CD1c-positive myeloid dendritic cell (primary cell): ENCODE data around the gene TFAP2A.

Source experiments
- DNase-seq: peaks from one replicate; pipeline ENCODE4 v3.0.0-alpha.2; 2016; ENCODE audit errors: extremely low spot score

TFAP2A gene

GRCh38 chr6:10412461-10413261 lies 2.2 kb downstream of the TFAP2A start:
- DNase-seq = no peak

- DNase-seq = no peak
Observed at GRCh38 chr6:10411971-10412460, 2.9 kb downstream of the TFAP2A start.

DNA sequence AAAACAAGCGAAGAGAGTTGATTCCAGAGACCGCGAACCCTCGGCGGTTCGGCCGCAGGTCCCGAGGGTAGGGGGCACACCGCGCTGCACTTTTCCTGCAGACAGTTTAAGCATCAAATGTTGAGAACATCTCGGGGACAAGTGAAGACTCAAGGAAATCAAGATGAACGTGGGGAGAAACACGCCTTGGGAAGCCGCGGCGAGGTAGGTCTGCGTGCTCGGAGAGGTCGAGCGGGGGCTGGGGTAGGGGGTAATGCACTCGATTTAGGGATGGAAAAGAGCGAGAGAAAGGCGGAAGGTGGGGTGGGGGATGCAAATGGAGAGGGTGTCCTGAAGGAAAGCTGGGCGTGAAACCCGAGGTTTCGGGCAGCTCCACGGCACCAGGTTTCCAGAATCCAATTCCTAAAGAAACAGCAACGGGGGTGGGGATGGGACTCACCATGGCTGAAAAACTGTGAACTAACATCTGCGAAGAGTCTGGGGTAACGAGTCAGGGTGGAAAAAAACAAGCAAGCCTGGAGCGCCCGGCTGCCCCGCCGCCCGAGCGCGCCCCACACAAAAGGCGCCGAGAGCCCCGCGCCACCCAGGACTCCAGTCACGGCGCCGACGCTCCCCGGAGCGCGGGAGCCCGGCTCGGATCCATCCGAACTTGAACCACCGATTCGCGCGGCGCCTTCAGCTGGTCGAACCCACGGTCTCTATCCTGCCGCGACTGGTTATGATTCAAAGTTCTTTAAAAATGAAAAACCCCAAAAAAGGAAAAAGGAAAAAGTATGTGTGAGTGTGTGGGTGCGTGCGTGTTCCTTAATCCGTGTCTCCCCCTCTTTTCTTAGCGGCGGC lies 3.5 kb downstream of the TFAP2A start:
- peak; percentile 18 for DNase-seq

GRCh38 chr6:10410207-10411050 lies 4.4 kb downstream of the TFAP2A start:
- DNase-seq = no peak

GRCh38 chr6:10409731-10410206 lies 5.1 kb downstream of the TFAP2A start:
- no peak for DNase-seq

DNA sequence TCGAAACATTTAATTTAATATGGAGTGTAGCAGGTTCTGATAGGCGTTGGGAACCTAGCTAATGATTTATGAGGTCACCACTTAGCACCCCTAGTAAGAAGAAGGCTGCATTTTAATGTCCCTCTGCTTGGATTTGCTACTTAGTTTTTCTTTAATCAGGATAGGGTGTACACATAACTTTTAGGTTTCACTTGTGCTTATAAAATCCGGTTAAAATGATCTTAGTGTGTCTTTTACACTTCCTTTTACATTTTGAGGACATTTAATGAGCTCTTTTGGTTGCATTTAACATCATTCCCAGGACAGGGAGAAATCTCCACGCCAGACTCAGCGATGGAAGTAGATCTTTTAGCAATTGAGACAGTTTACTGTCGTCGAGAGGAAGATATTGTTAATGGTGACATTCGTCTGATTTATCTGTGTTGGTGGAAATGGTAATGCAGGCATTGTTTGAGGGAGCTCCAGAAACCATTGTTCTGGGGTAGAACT lies 5.6 kb downstream of the TFAP2A start:
- no peak for DNase-seq

DNA sequence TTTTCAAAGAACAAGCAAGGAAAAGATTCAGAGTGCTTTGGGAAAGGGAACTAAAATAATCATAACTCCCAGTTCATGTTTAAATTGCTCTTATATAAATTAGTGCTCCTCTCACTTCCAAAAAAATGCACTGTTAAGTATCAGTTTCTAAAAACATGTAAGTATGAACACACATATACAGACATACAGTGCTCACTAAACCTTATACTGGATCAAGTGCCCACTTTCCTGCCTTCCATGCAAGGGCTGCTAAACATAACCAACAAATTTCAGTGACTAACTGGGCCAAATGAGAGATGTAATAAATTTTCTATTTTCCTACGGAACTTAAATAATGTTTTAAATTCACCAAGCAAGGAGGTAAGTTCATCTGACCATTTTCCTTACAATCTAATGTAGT lies 6.4 kb downstream of the TFAP2A start:
- no peak for DNase-seq

GRCh38 chr6:10407674-10408054 lies 7.2 kb downstream of the TFAP2A start:
- DNase-seq = no peak

DNA sequence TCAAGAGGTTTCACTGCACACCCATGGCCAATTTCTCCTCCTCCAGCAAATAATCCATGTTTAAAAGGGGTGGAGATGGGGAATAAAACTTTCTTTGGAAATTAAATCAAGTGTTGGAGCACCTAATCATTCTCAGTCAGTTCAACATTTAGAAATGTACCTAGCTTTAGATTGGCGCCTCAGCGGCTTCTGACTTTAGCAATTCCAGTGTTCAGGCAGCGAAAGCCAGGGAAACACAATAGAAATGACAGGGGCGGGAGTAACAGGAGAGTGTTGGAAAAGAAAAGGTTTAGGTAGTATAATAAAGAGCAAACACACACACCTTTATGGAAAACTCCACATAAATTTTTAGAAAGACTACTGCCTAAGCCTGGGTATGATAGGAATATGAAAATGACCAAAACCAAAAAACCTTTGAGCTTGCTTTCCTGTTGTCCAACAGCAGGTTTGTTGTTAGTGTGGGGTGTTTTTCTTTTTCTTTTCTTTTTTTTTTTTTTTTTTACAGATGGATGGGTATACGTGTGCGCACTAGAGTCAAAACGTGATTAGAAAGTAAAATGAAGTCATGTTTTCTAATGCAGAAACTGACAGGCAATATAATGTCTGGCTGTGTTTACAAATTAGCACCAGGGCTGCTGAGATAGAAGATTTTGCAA lies 7.7 kb downstream of the TFAP2A start:
- no peak for DNase-seq

DNA sequence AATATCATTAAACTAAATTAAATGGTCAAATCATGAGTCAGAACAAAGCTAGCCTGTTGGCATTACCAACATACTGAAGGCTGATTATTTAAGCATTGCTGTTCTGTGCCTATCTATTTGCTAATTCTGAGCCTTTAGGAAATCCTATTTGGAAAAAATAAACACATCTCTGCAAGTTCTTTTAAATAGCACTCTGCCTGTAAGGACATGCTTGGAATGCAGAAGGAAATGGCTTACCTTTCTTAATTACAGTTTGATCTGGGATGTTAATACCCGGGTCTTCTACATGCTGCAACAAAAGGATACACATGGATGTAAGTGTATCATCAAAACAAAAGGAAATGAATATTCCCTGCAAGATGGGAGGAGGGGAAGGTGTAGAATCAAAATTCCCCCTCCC lies 8.3 kb downstream of the TFAP2A start:
- DNase-seq = no peak

GRCh38 chr6:10405513-10405900 lies 9.4 kb downstream of the TFAP2A start:
- DNase-seq = no peak

DNA sequence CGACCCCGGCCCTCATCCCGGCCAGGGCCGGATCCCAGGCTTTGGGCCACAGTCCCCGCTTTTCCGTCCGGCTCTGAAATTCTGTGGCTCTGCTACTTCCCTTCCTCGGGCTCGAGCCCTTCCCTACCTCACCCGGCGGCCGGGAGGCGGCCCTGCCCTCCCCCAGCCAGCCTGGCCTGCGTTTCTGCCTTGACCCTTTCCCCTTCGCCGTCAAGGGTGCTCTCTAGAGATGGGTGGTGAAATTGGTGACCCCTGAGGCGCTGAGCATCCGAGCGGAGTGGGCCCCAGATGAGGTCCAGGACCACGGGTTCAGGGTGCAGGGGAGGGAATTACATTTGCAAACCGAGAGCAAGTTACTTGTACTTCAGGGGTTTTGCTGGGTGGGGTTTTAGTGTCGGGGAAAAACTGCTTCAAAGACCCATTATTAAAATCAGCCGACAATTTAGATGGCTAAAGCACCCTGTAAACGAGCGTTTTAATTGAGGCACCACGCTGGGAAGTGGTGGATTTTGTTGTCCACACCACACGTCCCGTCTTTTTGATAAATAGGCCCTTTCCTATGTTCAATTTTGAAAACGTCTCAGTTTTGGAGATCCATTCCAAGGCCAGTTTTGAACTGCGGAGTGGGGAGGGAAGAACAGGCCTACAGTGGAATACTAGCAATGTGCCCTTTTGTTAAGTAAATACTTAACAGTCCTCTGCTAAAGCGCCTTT lies 9.9 kb downstream of the TFAP2A start:
- no peak for DNase-seq

DNA sequence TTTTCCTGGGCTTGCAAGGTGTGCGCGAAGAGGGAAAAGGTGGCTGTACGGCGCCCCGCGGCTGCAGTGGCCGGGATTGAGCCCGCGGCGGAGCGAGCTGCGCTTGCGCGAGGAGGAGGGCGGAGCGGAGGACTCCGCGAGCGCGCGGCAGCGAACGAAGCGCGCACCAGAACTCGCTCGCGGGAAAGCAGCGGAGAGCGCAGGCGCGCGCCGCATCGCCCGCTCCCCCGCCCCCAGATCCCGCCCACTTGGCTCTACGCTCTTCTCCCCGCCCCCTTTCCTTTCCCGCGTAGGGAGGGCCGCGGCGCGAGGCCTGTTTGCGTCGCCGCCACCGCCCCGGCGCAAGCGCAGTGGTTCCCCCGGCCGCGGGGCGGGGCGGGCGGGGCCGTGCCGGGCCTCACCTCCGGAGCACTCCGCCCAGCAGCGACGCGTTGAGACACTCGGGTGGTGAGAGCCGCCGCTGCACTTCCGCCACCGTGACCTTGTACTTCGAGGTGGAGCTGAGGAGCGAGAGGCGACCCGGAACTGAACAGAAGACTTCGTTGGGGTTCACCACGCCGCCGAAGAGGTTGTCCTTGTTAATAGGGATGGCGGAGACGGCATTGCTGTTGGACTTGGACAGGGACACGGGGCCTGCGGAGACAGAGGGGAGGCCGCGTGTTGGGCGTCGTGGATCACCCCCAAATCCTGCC lies 10.6 kb downstream of the TFAP2A start:
- DNase-seq = peak; percentile 94

DNA sequence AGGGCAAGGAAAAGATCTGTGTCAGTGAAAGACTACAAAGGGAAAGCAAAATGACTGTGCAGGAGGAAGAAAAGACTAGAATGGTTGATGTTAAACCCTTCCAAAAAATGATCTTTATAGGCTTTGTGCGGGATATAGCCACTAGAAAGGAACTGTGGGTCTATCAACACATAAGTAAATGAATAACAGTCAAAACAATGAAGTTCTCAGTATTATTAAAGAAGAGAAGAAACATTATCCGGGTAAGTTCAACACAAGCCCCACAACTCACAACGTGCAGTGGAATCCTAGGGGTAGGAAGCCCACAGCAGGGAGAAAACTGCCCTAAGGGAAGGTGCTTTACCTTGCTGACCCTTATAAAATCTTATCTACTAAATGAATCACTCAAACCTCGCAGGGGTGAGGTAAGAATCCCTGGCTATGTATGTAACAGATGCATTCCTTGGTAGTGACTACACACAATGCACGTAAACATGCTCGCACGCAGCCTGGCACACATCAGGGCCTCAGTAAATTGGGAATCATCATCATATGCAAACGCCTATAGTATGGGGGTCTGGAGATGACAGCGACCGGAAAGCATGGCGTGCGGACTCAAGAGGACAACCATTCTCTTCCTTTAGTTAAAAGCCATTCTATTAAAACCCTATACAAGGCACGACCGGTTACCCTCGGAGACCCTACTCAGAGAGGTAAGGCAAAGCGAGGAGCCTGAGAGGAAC lies 11.3 kb downstream of the TFAP2A start:
- DNase-seq = no peak

DNA sequence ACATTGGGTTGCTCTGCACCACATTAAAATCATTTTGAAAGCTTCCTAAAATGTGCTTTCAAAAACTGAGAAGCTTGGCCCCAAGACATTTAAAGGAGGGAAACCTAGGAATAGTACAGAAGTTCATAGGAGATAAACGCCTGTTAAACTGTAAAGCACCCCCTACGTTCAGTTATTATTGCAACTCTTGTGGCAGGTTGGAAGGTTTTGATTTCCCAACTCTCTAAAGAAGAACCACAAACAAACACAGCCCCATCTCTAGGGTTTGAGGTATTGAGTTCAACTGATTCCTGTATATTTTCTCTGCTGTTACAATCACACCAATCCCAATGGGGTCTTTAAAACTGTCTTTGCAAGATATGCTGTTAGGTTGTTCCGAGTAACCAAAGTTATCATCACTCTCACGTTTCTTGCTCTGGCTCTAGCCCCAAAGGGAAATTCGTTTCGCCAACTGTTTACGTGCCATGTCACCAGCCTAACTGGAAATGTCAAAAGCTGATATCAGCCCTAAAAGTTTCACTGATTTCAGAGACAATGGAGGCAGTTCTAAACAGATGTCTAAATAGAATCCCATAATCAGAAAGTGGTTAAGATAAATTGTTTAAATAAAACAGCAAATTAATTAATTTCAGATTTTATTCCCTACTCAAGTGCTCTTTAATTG lies 12.1 kb downstream of the TFAP2A start:
- DNase-seq = no peak

DNA sequence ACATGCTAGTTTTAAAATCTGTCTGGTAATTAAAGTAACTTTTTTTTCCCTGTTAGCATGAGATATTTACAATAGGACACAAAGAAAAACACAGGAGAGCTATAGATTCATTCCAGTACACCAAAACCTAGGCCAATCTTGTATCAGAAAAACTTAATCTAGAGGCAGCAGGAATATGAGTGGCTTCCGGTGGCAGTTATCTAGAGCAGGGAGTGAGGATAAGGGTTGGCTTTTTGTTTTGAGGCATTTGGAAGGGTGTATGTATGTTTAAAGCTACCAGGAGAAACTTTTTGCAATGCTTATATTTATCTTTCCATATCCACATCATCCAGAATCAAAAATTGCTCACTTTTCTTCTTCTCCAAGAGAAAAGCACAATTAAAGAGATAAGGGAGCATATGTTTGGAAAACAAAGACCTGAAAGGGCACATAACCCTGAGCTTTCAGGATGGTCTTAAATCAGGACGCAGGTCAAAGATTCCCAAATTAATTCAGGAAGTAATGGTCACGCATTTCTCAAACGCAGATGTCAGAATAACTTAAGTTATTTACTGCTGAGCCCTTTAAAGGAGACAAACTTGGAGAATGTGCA lies 13.1 kb downstream of the TFAP2A start:
- DNase-seq = no peak

GRCh38 chr6:10401004-10401536 lies 13.8 kb downstream of the TFAP2A start:
- DNase-seq = no peak

DNA sequence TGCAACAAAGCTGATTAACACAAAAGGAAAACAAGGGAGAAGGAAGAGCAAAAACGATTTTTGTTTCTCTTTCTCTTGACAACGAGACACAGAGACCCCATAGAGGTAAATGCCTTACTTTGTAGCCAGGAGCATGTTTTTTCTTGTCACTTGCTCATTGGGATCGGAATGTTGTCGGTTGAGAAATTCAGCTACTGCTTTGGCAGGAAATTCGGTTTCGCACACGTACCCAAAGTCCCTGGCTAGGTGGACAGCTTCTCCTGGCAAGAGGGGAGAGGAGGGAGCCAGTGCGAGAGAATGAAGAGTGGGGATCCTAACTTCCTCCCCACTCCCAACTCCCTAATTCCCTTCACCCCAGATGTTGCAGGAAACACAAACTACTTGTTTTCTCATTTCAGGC lies 14.5 kb downstream of the TFAP2A start:
- no peak for DNase-seq
